GM12878 (cell line): ENCODE measurements around the gene FAF1. TPM values are rescaled to one million over a fixed set of nuclear protein-coding genes. Genes with fewer than 3 reads are reported as not detected.

ENCODE experiments used
- EZH2 ChIP-seq: IDR thresholded peaks from 2 replicates; pipeline ENCODE4 v1.6.1; 2012; ENCODE audit warnings: low read depth, mild to moderate bottlenecking, control low read depth, inconsistent platforms, low read length, borderline replicate concordance; ENCODE audit not compliant: control insufficient read depth
- JUND ChIP-seq: IDR thresholded peaks from 2 replicates; pipeline ENCODE4 v1.6.1; 2012; ENCODE audit warnings: low read depth, mild to moderate bottlenecking, low read length, improper control_type of control experiment, moderate library complexity
- PAX8 ChIP-seq: fragments of 450-650 bp; IDR thresholded peaks from 2 replicates; pipeline ENCODE4 v1.6.1; 2017; ENCODE audit warnings: mild to moderate bottlenecking, moderate library complexity
- PKNOX1 ChIP-seq: fragments of 450-650 bp; IDR thresholded peaks from 2 replicates; pipeline ENCODE4 v1.6.1; 2016; ENCODE audit warnings: mild to moderate bottlenecking
- RAD21 ChIP-seq: IDR thresholded peaks from 2 replicates; pipeline ENCODE4 v1.6.1; 2011; ENCODE audit warnings: mild to moderate bottlenecking, low read depth, low read length, moderate library complexity; ENCODE audit not compliant: insufficient read depth
- RCOR1 ChIP-seq: conservative IDR thresholded peaks from 2 replicates; pipeline ENCODE4 v1.6.1; 2012; ENCODE audit warnings: low read depth, low read length, improper control_type of control experiment
- RELA ChIP-seq: fragments of 450-650 bp; IDR thresholded peaks from 2 replicates; pipeline ENCODE4 v1.8.0; 2014; ENCODE audit warnings: borderline replicate concordance; ENCODE audit not compliant: partially characterized antibody
- TAF1 ChIP-seq: IDR thresholded peaks from 2 replicates; pipeline ENCODE4 v1.6.1; 2011; ENCODE audit warnings: mild to moderate bottlenecking, low read depth, low read length, borderline replicate concordance
- ZNF207 ChIP-seq: fragments of 450-650 bp; IDR thresholded peaks from 2 replicates; pipeline ENCODE4 v1.6.1; 2014; ENCODE audit warnings: antibody characterized with exemption, mild to moderate bottlenecking, borderline replicate concordance
- polyA plus RNA-seq, 11 experiments: library from polyadenylated mRNA; depleted of rRNA in 4 of 11; unstranded in 6 of 11; stranded (reverse) in 5 of 11; fragments of >200 nt; fragmentation: Nextera tagmentation in 4 of 11; fragmentation: Illumina TruSeq in 1 of 11; extraction: Ambion mirVana in 4 of 11; extraction: Trizol in 1 of 11; gene quantifications; 1 replicate in 1 of 11; 2 replicates in 10 of 11; pipeline versions ENCODE4 v1.2.1 to v1.2.3, GENCODE V29; 2011 to 2016; ENCODE audit warnings: inconsistent platforms in 2 of 11, missing spikeins in 2 of 11, low read depth in 1 of 11
- total RNA-seq, 4 experiments: library from RNA; depleted of rRNA in 3 of 4; stranded (reverse); fragments of >200 nt in 3 of 4; fragmentation: Illumina TruSeq in 1 of 4; extraction: Trizol in 1 of 4; gene quantifications; 2 replicates each; pipeline versions ENCODE4 v1.2.1 to v1.2.3, GENCODE V29; 2013 to 2021
- TF ChIP-seq, protein P1 (sequence below): fragments of 450-650 bp; IDR thresholded peaks from 2 replicates; pipeline ENCODE4 v1.6.1; 2017; ENCODE audit warnings: mild to moderate bottlenecking, moderate library complexity
- TF ChIP-seq, protein P2 (sequence below): IDR thresholded peaks from 2 replicates; pipeline ENCODE4 v1.6.1; 2011; ENCODE audit warnings: low read depth, mild to moderate bottlenecking, low read length, moderate library complexity, borderline replicate concordance; ENCODE audit errors: extremely low read depth
- TF ChIP-seq, protein P3 (sequence below): fragments of 450-650 bp; IDR thresholded peaks from 2 replicates; pipeline ENCODE4 v1.6.1; 2017; ENCODE audit warnings: borderline replicate concordance

Gene FAF1
- total and polyA plus RNA-seq, 10 of the 15 experiments (the other 5 are each of a cell fraction or from before 2014, with no cell fraction given), result 8.6 to 54.5 (median 23.7) TPM

DNA sequence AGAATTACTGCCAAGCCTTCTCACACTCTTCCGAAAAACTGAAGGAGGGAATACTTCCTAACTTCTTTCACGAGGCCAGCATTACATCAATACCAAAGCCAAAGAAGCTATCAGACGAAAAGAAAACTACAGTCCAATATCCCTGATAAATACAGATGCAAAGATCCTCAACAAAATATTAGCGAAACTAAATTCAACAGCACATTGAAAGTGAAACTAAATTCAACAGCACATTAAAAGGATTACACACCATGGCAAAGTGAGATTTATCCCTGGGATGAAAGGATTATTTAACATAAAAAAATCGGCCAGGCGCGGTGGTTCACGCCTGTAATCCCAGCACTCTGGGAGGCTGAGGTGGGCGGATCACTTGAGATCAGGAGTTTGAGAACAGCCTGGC is 176.8 kb downstream of the FAF1 start (continued):
- TF ChIP-seq, protein P1, sequence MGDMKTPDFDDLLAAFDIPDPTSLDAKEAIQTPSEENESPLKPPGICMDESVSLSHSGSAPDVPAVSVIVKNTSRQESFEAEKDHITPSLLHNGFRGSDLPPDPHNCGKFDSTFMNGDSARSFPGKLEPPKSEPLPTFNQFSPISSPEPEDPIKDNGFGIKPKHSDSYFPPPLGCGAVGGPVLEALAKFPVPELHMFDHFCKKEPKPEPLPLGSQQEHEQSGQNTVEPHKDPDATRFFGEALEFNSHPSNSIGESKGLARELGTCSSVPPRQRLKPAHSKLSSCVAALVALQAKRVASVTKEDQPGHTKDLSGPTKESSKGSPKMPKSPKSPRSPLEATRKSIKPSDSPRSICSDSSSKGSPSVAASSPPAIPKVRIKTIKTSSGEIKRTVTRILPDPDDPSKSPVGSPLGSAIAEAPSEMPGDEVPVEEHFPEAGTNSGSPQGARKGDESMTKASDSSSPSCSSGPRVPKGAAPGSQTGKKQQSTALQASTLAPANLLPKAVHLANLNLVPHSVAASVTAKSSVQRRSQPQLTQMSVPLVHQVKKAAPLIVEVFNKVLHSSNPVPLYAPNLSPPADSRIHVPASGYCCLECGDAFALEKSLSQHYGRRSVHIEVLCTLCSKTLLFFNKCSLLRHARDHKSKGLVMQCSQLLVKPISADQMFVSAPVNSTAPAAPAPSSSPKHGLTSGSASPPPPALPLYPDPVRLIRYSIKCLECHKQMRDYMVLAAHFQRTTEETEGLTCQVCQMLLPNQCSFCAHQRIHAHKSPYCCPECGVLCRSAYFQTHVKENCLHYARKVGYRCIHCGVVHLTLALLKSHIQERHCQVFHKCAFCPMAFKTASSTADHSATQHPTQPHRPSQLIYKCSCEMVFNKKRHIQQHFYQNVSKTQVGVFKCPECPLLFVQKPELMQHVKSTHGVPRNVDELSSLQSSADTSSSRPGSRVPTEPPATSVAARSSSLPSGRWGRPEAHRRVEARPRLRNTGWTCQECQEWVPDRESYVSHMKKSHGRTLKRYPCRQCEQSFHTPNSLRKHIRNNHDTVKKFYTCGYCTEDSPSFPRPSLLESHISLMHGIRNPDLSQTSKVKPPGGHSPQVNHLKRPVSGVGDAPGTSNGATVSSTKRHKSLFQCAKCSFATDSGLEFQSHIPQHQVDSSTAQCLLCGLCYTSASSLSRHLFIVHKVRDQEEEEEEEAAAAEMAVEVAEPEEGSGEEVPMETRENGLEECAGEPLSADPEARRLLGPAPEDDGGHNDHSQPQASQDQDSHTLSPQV, result no peak
- TF ChIP-seq RAD21 (no peak), PAX8 (no peak), RELA (no peak), PKNOX1 (no peak), RCOR1 (no peak), EZH2 (no peak), ZNF207 (no peak), TAF1 (no peak), JUND (no peak)
- TF ChIP-seq, protein P2, sequence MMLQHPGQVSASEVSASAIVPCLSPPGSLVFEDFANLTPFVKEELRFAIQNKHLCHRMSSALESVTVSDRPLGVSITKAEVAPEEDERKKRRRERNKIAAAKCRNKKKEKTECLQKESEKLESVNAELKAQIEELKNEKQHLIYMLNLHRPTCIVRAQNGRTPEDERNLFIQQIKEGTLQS, result no peak
- TF ChIP-seq, protein P3, sequence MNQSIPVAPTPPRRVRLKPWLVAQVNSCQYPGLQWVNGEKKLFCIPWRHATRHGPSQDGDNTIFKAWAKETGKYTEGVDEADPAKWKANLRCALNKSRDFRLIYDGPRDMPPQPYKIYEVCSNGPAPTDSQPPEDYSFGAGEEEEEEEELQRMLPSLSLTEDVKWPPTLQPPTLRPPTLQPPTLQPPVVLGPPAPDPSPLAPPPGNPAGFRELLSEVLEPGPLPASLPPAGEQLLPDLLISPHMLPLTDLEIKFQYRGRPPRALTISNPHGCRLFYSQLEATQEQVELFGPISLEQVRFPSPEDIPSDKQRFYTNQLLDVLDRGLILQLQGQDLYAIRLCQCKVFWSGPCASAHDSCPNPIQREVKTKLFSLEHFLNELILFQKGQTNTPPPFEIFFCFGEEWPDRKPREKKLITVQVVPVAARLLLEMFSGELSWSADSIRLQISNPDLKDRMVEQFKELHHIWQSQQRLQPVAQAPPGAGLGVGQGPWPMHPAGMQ, result no peak
